GM12878 (cell line): ENCODE results near the gene EPHA2. TPM values are rescaled to one million over a fixed set of nuclear protein-coding genes. Genes with fewer than 3 reads are reported as not detected.

Experiments
- ATAC-seq: fragments of 200-7000 bp; cut with Tn5 transposase; 3 replicates; pipeline ENCODE4 v1.9.1; 2020; ENCODE audit warnings: mild to moderate bottlenecking, moderate library complexity
- BruUV-seq: library from RNA; stranded (reverse); fragments of 400-500 nt; replicated peaks from 2 replicates; lab custom pipeline; 2021; lab: Mats Ljungman, UMichigan
- CTCF ChIA-PET: fragments of 300-600 bp; sonication (Branson Sonifier 250); formaldehyde crosslinking; extraction: SDS; loops from one replicate; lab custom pipeline; 2021; ENCODE audit warnings: inconsistent platforms; lab: Yijun Ruan, JAX
- POLR2A ChIA-PET: fragments of 350-600 bp; formaldehyde crosslinking; extraction: SDS; loops from one replicate; lab custom pipeline; 2021; ENCODE audit warnings: inconsistent platforms; lab: Charles Lee
- RAD21 ChIA-PET: fragments of 300-600 bp; sonication (Branson Sonifier 250); formaldehyde crosslinking; loops from one replicate; lab custom pipeline; 2023; ENCODE audit warnings: antibody characterized with exemption; ENCODE audit not compliant: unreplicated experiment; lab: Charles Lee
- SMC1A ChIA-PET: fragments of 300-600 bp; sonication (Branson Sonifier 250); formaldehyde crosslinking; loops from one replicate; lab custom pipeline; 2023; ENCODE audit not compliant: unreplicated experiment, uncharacterized antibody; lab: Charles Lee
- DNase-seq: peaks from one replicate; pipeline ENCODE4 v3.0.0-alpha.2; 2011; ENCODE audit warnings: low read depth, low spot score
- FAIRE-seq: peaks from 3 replicates; lab custom pipeline; 2011; peaks lifted over from hg19 to GRCh38; lab: Jason Lieb, UNC
- H2AFZ ChIP-seq: 2 replicates; pipeline ENCODE4 v1.6.0; 2011; ENCODE audit warnings: low read depth, low read length, control low read depth; ENCODE audit not compliant: control insufficient read depth
- H3K27ac ChIP-seq: 2 replicates; pipeline ENCODE4 v1.5.1; 2011; ENCODE audit warnings: control low read depth; ENCODE audit not compliant: control insufficient read depth, insufficient read depth
- H3K27me3 ChIP-seq, 2 experiments: replicated peaks in 1 of 2; 2 replicates each; pipeline versions ENCODE4 v1.6.0 to v1.6.1; 2011; ENCODE audit warnings: low read length in 1 of 2; ENCODE audit not compliant: control insufficient read depth in 2 of 2, insufficient read depth in 2 of 2
- H3K36me3 ChIP-seq, 2 experiments: 2 replicates each; pipeline ENCODE4 v1.5.1; 2011; ENCODE audit warnings: low read length in 1 of 2; ENCODE audit not compliant: control insufficient read depth in 2 of 2, insufficient read depth in 2 of 2
- H3K4me1 ChIP-seq: 2 replicates; pipeline ENCODE4 v1.6.1; 2011; ENCODE audit warnings: mild to moderate bottlenecking, low read length, moderate library complexity, mixed read lengths; ENCODE audit not compliant: control insufficient read depth, insufficient read depth
- H3K4me2 ChIP-seq: 2 replicates; pipeline ENCODE4 v1.6.0; 2011; ENCODE audit warnings: control low read depth; ENCODE audit not compliant: control insufficient read depth, insufficient read depth
- H3K4me3 ChIP-seq: fragments of 200-600 bp; sonication (generic); 2 replicates; pipeline ENCODE4 v1.5.1; 2016
- H3K79me2 ChIP-seq: 2 replicates; pipeline ENCODE4 v1.6.0; 2011; ENCODE audit warnings: low read length; ENCODE audit not compliant: control insufficient read depth, insufficient read depth
- H3K9ac ChIP-seq: 2 replicates; pipeline ENCODE4 v1.8.0; 2011; ENCODE audit warnings: low read length, control low read depth, mixed read lengths; ENCODE audit not compliant: control insufficient read depth, insufficient read depth
- H3K9me3 ChIP-seq: replicated peaks from 3 replicates; pipeline ENCODE4 v1.5.1; 2011; ENCODE audit warnings: mild to moderate bottlenecking, low read length; ENCODE audit not compliant: control insufficient read depth, insufficient read depth
- H4K20me1 ChIP-seq: 2 replicates; pipeline ENCODE4 v1.6.0; 2011; ENCODE audit not compliant: control insufficient read depth, insufficient read depth
- EED ChIP-seq: sonication (generic); IDR thresholded peaks from 2 replicates; pipeline ENCODE4 v1.6.1; 2016; ENCODE audit warnings: antibody characterized with exemption, low read depth
- EZH2 ChIP-seq: IDR thresholded peaks from 2 replicates; pipeline ENCODE4 v1.6.1; 2012; ENCODE audit warnings: low read depth, mild to moderate bottlenecking, control low read depth, inconsistent platforms, low read length, borderline replicate concordance; ENCODE audit not compliant: control insufficient read depth
- FOS ChIP-seq: IDR thresholded peaks from 3 replicates; pipeline ENCODE4 v1.6.1; 2011; ENCODE audit warnings: borderline replicate concordance; ENCODE audit not compliant: insufficient read length; ENCODE audit errors: extremely low read depth
- HCFC1 ChIP-seq: fragments of 150-350 bp; IDR thresholded peaks from 2 replicates; pipeline ENCODE4 v1.6.1; 2014; ENCODE audit warnings: low read length
- MYB ChIP-seq: fragments of 150-350 bp; IDR thresholded peaks from 2 replicates; pipeline ENCODE4 v1.6.1; 2014; ENCODE audit warnings: mild to moderate bottlenecking, low read depth, low read length, borderline replicate concordance
- PAX5 ChIP-seq: IDR thresholded peaks from 2 replicates; pipeline ENCODE4 v1.6.1; 2011; ENCODE audit warnings: low read depth, low read length, borderline replicate concordance
- RAD21 ChIP-seq: IDR thresholded peaks from 2 replicates; pipeline ENCODE4 v1.6.1; 2011; ENCODE audit warnings: mild to moderate bottlenecking, low read depth, low read length, moderate library complexity; ENCODE audit not compliant: insufficient read depth
- SUZ12 ChIP-seq: fragments of 200-600 bp; sonication (generic); IDR thresholded peaks from one replicate; pipeline ENCODE4 v1.6.1; 2018; ENCODE audit warnings: antibody characterized with exemption, mild to moderate bottlenecking; ENCODE audit not compliant: unreplicated experiment
- TBL1XR1 ChIP-seq: IDR thresholded peaks from 2 replicates; pipeline ENCODE4 v1.6.1; 2012; ENCODE audit warnings: low read depth, low read length, improper control_type of control experiment
- ZNF217 ChIP-seq: fragments of 450-650 bp; IDR thresholded peaks from 2 replicates; pipeline ENCODE4 v1.6.1; 2017; ENCODE audit warnings: antibody characterized with exemption, mild to moderate bottlenecking
- WGBS: methylation state at CpG from one replicate; pipeline ENCODE4 v1.1.6; 2016; ENCODE audit warnings: low lambda C conversion rate; ENCODE audit not compliant: insufficient replicate concordance, insufficient coverage; ENCODE audit errors: missing lambda C conversion rate; 5-methylcytosine and 5-hydroxymethylcytosine counted together
- in situ Hi-C: fragments of 300-500 bp; cut with MboI; formaldehyde crosslinking; loops from 9 replicates; pipeline ENCODE4 v1.14.3; 2018; ENCODE audit warnings: mixed read lengths
- intact Hi-C: fragments of 100-400 bp; cut with micrococcal nuclease; formaldehyde crosslinking; loops from one replicate; pipeline ENCODE4 v1.14.2; 2022; ENCODE audit not compliant: unreplicated experiment
- polyA plus RNA-seq, 11 experiments: library from polyadenylated mRNA; depleted of rRNA in 4 of 11; unstranded in 6 of 11; stranded (reverse) in 5 of 11; fragments of >200 nt; fragmentation: Nextera tagmentation in 4 of 11; fragmentation: Illumina TruSeq in 1 of 11; extraction: Ambion mirVana in 4 of 11; extraction: Trizol in 1 of 11; gene quantifications; 1 replicate in 1 of 11; 2 replicates in 10 of 11; pipeline versions ENCODE4 v1.2.1 to v1.2.3, GENCODE V29; 2011 to 2016; ENCODE audit warnings: inconsistent platforms in 2 of 11, missing spikeins in 2 of 11, low read depth in 1 of 11
- total RNA-seq, 4 experiments: library from RNA; depleted of rRNA in 3 of 4; stranded (reverse); fragments of >200 nt in 3 of 4; fragmentation: Illumina TruSeq in 1 of 4; extraction: Trizol in 1 of 4; gene quantifications; 2 replicates each; pipeline versions ENCODE4 v1.2.1 to v1.2.3, GENCODE V29; 2013 to 2021
- TF ChIP-seq, protein P1 (sequence below): fragments of 450-650 bp; IDR thresholded peaks from 2 replicates; pipeline ENCODE4 v1.6.1; 2017; ENCODE audit warnings: mild to moderate bottlenecking, moderate library complexity
- TF ChIP-seq, protein P2 (sequence below): fragments of 450-650 bp; formaldehyde crosslinking; IDR thresholded peaks from 2 replicates; pipeline ENCODE4 v1.4.0; 2020; ENCODE audit warnings: mild to moderate bottlenecking, moderate library complexity
- TF ChIP-seq, protein P3 (sequence below): IDR thresholded peaks from 2 replicates; pipeline ENCODE4 v1.6.1; 2011; ENCODE audit warnings: borderline replicate concordance, low read depth, mild to moderate bottlenecking, moderate library complexity, low read length; ENCODE audit not compliant: insufficient read depth, poor library complexity, severe bottlenecking

EPHA2 gene
- total and polyA plus RNA-seq, 10 of the 15 experiments (the other 5 are each of a cell fraction or from before 2014, with no cell fraction given): 0.04 to 0.51 (median 0.23) TPM; not detected in 2

DNA sequence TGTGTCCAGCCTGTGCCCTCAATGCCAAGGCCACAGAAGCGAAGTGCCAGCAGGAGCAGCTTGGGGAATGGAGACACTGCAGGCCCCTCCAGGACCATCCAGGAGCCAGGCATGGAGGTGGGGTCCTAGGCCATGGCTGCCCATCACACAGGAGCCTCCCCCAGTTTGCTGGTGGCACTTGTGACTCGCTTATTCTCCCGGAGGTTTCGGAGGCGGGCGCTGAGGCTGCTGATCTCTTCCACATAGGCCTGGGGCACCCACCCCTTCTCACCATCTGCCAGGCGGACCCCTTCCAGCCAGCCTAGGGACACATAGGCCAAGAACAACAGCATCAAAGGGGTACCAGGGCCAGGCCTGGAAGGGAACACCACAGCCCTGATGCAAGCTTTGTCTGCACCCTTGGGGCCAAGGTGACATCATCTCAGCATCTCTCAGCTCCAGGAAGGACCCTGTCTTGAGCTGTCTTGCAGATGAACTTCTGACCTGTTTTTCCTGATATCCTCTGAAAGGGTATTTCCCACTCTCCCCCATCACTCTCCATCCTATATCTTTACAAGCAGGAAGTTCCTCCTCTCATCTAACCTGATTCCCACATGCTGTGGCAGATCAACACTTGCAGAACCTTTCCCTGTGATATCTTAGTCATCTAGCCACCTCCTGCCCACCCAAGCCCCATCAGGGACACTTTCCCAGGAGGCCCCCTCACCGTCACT, 42.7 kb upstream of the EPHA2 start:
- Histone ChIP-seq H3K4me1 (no peaks in the 10 kb centered on the region; the same call in 1 of the 2 replicates), H3K9me3 (no peaks in the 10 kb centered on the region), H3K79me2 (no peaks in the 10 kb centered on the region), H3K36me3 (no peaks in the 10 kb centered on the region), H3K9ac (no peak overlapping the region), H4K20me1 (no peaks in the 10 kb centered on the region), H3K27me3 (no peaks in the 10 kb centered on the region), H2AFZ (no peak overlapping the region), H3K27ac (no peak overlapping the region), H3K4me3 (no peak overlapping the region), H3K4me2 (no peak overlapping the region)
- FAIRE-seq: no peak
- no peak for DNase-seq
- ChIA-PET SMC1A (no interaction called here), RAD21 (interaction anchor here (0.8 to 1.5 kb wide), 2 partner anchors 10 to 46 kb away, joined by 3 to 4 read pairs; no protein-coding TSS in a partner anchor), CTCF (interaction anchor here (0.9 to 1.2 kb wide), 2 partner anchors 10 to 20 kb away, joined by 3 to 6 read pairs; no protein-coding TSS in a partner anchor), POLR2A (no interaction called here)
- no TSS peak for BruUV-seq
- ATAC-seq: peak; percentile 32; the same call in 1 of the 3 replicates
- in situ Hi-C loops (no loop called here), intact Hi-C loops (no loop called here)
- WGBS: 60% methylated on average over 8 of the region's 8 CpGs
- TF ChIP-seq ZNF217 (no peak), FOS (no peak), HCFC1 (no peak), TBL1XR1 (no peak), SUZ12 (no peak), MYB (no peak), EZH2 (no peak), RAD21 (no peak), PAX5 (no peak), EED (no peak)
- TF ChIP-seq, protein P1, sequence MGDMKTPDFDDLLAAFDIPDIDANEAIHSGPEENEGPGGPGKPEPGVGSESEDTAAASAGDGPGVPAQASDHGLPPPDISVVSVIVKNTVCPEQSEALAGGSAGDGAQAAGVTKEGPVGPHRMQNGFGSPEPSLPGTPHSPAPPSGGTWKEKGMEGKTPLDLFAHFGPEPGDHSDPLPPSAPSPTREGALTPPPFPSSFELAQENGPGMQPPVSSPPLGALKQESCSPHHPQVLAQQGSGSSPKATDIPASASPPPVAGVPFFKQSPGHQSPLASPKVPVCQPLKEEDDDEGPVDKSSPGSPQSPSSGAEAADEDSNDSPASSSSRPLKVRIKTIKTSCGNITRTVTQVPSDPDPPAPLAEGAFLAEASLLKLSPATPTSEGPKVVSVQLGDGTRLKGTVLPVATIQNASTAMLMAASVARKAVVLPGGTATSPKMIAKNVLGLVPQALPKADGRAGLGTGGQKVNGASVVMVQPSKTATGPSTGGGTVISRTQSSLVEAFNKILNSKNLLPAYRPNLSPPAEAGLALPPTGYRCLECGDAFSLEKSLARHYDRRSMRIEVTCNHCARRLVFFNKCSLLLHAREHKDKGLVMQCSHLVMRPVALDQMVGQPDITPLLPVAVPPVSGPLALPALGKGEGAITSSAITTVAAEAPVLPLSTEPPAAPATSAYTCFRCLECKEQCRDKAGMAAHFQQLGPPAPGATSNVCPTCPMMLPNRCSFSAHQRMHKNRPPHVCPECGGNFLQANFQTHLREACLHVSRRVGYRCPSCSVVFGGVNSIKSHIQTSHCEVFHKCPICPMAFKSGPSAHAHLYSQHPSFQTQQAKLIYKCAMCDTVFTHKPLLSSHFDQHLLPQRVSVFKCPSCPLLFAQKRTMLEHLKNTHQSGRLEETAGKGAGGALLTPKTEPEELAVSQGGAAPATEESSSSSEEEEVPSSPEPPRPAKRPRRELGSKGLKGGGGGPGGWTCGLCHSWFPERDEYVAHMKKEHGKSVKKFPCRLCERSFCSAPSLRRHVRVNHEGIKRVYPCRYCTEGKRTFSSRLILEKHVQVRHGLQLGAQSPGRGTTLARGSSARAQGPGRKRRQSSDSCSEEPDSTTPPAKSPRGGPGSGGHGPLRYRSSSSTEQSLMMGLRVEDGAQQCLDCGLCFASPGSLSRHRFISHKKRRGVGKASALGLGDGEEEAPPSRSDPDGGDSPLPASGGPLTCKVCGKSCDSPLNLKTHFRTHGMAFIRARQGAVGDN: no peak
- TF ChIP-seq, protein P2, sequence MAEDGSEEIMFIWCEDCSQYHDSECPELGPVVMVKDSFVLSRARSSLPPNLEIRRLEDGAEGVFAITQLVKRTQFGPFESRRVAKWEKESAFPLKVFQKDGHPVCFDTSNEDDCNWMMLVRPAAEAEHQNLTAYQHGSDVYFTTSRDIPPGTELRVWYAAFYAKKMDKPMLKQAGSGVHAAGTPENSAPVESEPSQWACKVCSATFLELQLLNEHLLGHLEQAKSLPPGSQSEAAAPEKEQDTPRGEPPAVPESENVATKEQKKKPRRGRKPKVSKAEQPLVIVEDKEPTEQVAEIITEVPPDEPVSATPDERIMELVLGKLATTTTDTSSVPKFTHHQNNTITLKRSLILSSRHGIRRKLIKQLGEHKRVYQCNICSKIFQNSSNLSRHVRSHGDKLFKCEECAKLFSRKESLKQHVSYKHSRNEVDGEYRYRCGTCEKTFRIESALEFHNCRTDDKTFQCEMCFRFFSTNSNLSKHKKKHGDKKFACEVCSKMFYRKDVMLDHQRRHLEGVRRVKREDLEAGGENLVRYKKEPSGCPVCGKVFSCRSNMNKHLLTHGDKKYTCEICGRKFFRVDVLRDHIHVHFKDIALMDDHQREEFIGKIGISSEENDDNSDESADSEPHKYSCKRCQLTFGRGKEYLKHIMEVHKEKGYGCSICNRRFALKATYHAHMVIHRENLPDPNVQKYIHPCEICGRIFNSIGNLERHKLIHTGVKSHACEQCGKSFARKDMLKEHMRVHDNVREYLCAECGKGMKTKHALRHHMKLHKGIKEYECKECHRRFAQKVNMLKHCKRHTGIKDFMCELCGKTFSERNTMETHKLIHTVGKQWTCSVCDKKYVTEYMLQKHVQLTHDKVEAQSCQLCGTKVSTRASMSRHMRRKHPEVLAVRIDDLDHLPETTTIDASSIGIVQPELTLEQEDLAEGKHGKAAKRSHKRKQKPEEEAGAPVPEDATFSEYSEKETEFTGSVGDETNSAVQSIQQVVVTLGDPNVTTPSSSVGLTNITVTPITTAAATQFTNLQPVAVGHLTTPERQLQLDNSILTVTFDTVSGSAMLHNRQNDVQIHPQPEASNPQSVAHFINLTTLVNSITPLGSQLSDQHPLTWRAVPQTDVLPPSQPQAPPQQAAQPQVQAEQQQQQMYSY: no peak
- TF ChIP-seq, protein P3, sequence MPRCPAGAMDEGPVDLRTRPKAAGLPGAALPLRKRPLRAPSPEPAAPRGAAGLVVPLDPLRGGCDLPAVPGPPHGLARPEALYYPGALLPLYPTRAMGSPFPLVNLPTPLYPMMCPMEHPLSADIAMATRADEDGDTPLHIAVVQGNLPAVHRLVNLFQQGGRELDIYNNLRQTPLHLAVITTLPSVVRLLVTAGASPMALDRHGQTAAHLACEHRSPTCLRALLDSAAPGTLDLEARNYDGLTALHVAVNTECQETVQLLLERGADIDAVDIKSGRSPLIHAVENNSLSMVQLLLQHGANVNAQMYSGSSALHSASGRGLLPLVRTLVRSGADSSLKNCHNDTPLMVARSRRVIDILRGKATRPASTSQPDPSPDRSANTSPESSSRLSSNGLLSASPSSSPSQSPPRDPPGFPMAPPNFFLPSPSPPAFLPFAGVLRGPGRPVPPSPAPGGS: no peak
